GM12878 (cell line): Measurements from ENCODE around the gene FOXO1. TPM values are rescaled to one million over a fixed set of nuclear protein-coding genes. Genes with fewer than 3 reads are reported as not detected.

Source experiments
- ATF3 ChIP-seq: IDR thresholded peaks from 2 replicates; pipeline ENCODE4 v1.6.1; 2011; ENCODE audit warnings: low read depth, mild to moderate bottlenecking, low read length, moderate library complexity, borderline replicate concordance; ENCODE audit errors: extremely low read depth
- CBX5 ChIP-seq: sonication (generic); IDR thresholded peaks from 2 replicates; pipeline ENCODE4 v1.6.1; 2016; ENCODE audit warnings: low read depth, moderate library complexity, mild to moderate bottlenecking, inconsistent platforms
- CEBPZ ChIP-seq: fragments of 150-350 bp; IDR thresholded peaks from 2 replicates; pipeline ENCODE4 v1.6.1; 2016; ENCODE audit warnings: low read depth, low read length
- CHD1 ChIP-seq: IDR thresholded peaks from 2 replicates; pipeline ENCODE4 v1.6.1; 2012; ENCODE audit warnings: low read depth, low read length, improper control_type of control experiment
- CHD4 ChIP-seq: fragments of 200-600 bp; sonication (generic); IDR thresholded peaks from 2 replicates; pipeline ENCODE4 v1.6.1; 2016; ENCODE audit warnings: mild to moderate bottlenecking
- GABPA ChIP-seq: IDR thresholded peaks from 2 replicates; pipeline ENCODE4 v1.6.1; 2014; ENCODE audit warnings: antibody characterized with exemption, low read depth, mild to moderate bottlenecking, inconsistent platforms
- HSF1 ChIP-seq: fragments of 150-350 bp; IDR thresholded peaks from 2 replicates; pipeline ENCODE4 v1.6.1; 2014; ENCODE audit warnings: mild to moderate bottlenecking, low read depth, low read length
- IRF3 ChIP-seq: fragments of 450-650 bp; IDR thresholded peaks from 2 replicates; pipeline ENCODE4 v1.6.1; 2014; ENCODE audit warnings: mild to moderate bottlenecking
- KAT2A ChIP-seq: conservative IDR thresholded peaks from 2 replicates; pipeline ENCODE4 v1.6.1; 2011; ENCODE audit warnings: low read depth, low read length; ENCODE audit not compliant: control insufficient read depth
- RCOR1 ChIP-seq: conservative IDR thresholded peaks from 2 replicates; pipeline ENCODE4 v1.6.1; 2012; ENCODE audit warnings: low read depth, low read length, improper control_type of control experiment
- polyA plus RNA-seq, 11 experiments: library from polyadenylated mRNA; depleted of rRNA in 4 of 11; unstranded in 6 of 11; stranded (reverse) in 5 of 11; fragments of >200 nt; fragmentation: Nextera tagmentation in 4 of 11; fragmentation: Illumina TruSeq in 1 of 11; extraction: Ambion mirVana in 4 of 11; extraction: Trizol in 1 of 11; gene quantifications; 1 replicate in 1 of 11; 2 replicates in 10 of 11; pipeline versions ENCODE4 v1.2.1 to v1.2.3, GENCODE V29; 2011 to 2016; ENCODE audit warnings: inconsistent platforms in 2 of 11, missing spikeins in 2 of 11, low read depth in 1 of 11
- total RNA-seq, 4 experiments: library from RNA; depleted of rRNA in 3 of 4; stranded (reverse); fragments of >200 nt in 3 of 4; fragmentation: Illumina TruSeq in 1 of 4; extraction: Trizol in 1 of 4; gene quantifications; 2 replicates each; pipeline versions ENCODE4 v1.2.1 to v1.2.3, GENCODE V29; 2013 to 2021

FOXO1 gene
- total and polyA plus RNA-seq, 10 of the 15 experiments (the other 5 are each of a cell fraction or from before 2014, with no cell fraction given) = 0.58 to 8.3 (median 0.88) TPM

GRCh38 chr13:40617801-40618356 lies 48.6 kb downstream of the FOXO1 start (continued):
- no peak for TF ChIP-seq HSF1
- no peak for TF ChIP-seq CHD4
- no peak for TF ChIP-seq IRF3
- TF ChIP-seq CBX5 = no peak
- no peak for TF ChIP-seq RCOR1
- no peak for TF ChIP-seq CEBPZ
- TF ChIP-seq KAT2A = no peak
- TF ChIP-seq ATF3 = no peak
- TF ChIP-seq GABPA = no peak
- no peak for TF ChIP-seq CHD1
